ENCODE measurements around the gene PCGF1. TPM values are rescaled to one million over a fixed set of nuclear protein-coding genes. Genes with fewer than 3 reads are reported as not detected.

The PCGF1 gene
- 28.2 to 39.3 TPM (median 31.9 TPM) in 5 replicates for total RNA-seq (2022; extraction: Qiagen RNA extraction; ENCODE audit: low read depth)

GRCh38 chr2:74507145-74507925, at the start of gene PCGF1:
TSS of gene PCGF1 (minus strand) at chr2:74507695. CDS start at chr2:74507668, 27 bp downstream.

GRCh38 chr2:74553892-74554819, 46.7 kb upstream of the PCGF1 start, which contains the start of the genes DOK1 and LOXL3:
TSS of gene DOK1 (plus strand) at chr2:74554720. CDS start at chr2:74554755, 35 bp downstream.
TSS of gene LOXL3 (minus strand) at chr2:74553942. CDS start at chr2:74552634, 1,308 bp downstream.

GRCh38 chr2:74529357-74530238, 22.1 kb upstream of the PCGF1 start, which contains the start of the genes AUP1 and HTRA2:
TSS of gene AUP1 (minus strand) at chr2:74529706. CDS start at chr2:74529629, 77 bp downstream.
TSS of gene HTRA2 (plus strand) at chr2:74529933. CDS start at chr2:74530007, 74 bp downstream.

GRCh38 chr2:74525717-74526648, 18.5 kb upstream of the PCGF1 start, which contains the start of gene DQX1:
TSS of gene DQX1 (minus strand) at chr2:74526231. CDS start at chr2:74525729, 502 bp downstream.

GRCh38 chr2:74514368-74515270, 7.1 kb upstream of the PCGF1 start, which contains the start of gene TLX2:
TSS of gene TLX2 (plus strand) at chr2:74514450. CDS start at chr2:74514807, 357 bp downstream.

GRCh38 chr2:74499267-74499939, 8.1 kb downstream of the PCGF1 start, which contains the start of gene LBX2:
TSS of gene LBX2 (minus strand) at chr2:74499603. CDS start at chr2:74499537, 66 bp downstream.

GRCh38 chr2:74482801-74483674, 24.5 kb downstream of the PCGF1 start, which contains the start of the genes CCDC142 and TTC31:
TSS of gene CCDC142 (minus strand) at chr2:74482998. CDS start at chr2:74482837, 161 bp downstream.
TSS of gene TTC31 (plus strand) at chr2:74483081. CDS start at chr2:74483096, 15 bp downstream.

GRCh38 chr2:74472086-74472944, 35.2 kb downstream of the PCGF1 start, which contains the start of gene MRPL53:
TSS of gene MRPL53 (minus strand) at chr2:74472680. CDS start at chr2:74472660, 20 bp downstream.

GRCh38 chr2:74458132-74458937, 49.2 kb downstream of the PCGF1 start, which contains the start of gene WBP1:
TSS of gene WBP1 (plus strand) at chr2:74458438. CDS start at chr2:74458603, 165 bp downstream.

Other genes starting within 250 kb of the PCGF1 start
- 0.18 to 0.41 TPM (median 0.28 TPM) in 5 replicates for gene SLC4A5, start 164.3 kb downstream of the PCGF1 start, total RNA-seq (2022; extraction: Qiagen RNA extraction; ENCODE audit: low read depth)
- gene DCTN1, start 127.4 kb downstream of the PCGF1 start, total RNA-seq (2022; extraction: Qiagen RNA extraction; ENCODE audit: low read depth): 111 to 159 TPM (median 138 TPM) in 5 replicates
- gene C2orf81, start 86.1 kb downstream of the PCGF1 start, total RNA-seq (2022; extraction: Qiagen RNA extraction; ENCODE audit: low read depth): 3.2 to 4.4 TPM (median 3.2 TPM) in 5 replicates
- 77.2 to 88.4 TPM (median 80.7 TPM) in 5 replicates for gene WDR54, start 86.0 kb downstream of the PCGF1 start, total RNA-seq (2022; extraction: Qiagen RNA extraction; ENCODE audit: low read depth)
- 19.2 to 28.0 TPM (median 20.7 TPM) in 5 replicates for gene RTKN, start 65.8 kb downstream of the PCGF1 start, total RNA-seq (2022; extraction: Qiagen RNA extraction; ENCODE audit: low read depth)
- 39.5 to 51.7 TPM (median 48.4 TPM) in 5 replicates for gene INO80B, start 52.6 kb downstream of the PCGF1 start, total RNA-seq (2022; extraction: Qiagen RNA extraction; ENCODE audit: low read depth)
- gene WBP1, start 49.3 kb downstream of the PCGF1 start, total RNA-seq (2022; extraction: Qiagen RNA extraction; ENCODE audit: low read depth): 52.9 to 81.9 TPM (median 75.1 TPM) in 5 replicates
- gene MOGS, start 42.3 kb downstream of the PCGF1 start, total RNA-seq (2022; extraction: Qiagen RNA extraction; ENCODE audit: low read depth): 37.8 to 51.9 TPM (median 50.9 TPM) in 5 replicates
- 105 to 147 TPM (median 128 TPM) in 5 replicates for gene MRPL53, start 35.0 kb downstream of the PCGF1 start, total RNA-seq (2022; extraction: Qiagen RNA extraction; ENCODE audit: low read depth)
- gene CCDC142, start 24.7 kb downstream of the PCGF1 start, total RNA-seq (2022; extraction: Qiagen RNA extraction; ENCODE audit: low read depth): 10.8 to 16.3 TPM (median 14.3 TPM) in 5 replicates
- gene TTC31, start 24.6 kb downstream of the PCGF1 start, total RNA-seq (2022; extraction: Qiagen RNA extraction; ENCODE audit: low read depth): 14.8 to 19.3 TPM (median 17.3 TPM) in 5 replicates
- gene LBX2, start 8.1 kb downstream of the PCGF1 start, total RNA-seq (2022; extraction: Qiagen RNA extraction; ENCODE audit: low read depth): 3.5 to 4.6 TPM (median 4.1 TPM) in 5 replicates
- 0.14 to 0.43 TPM (median 0.25 TPM) in 5 replicates for gene TLX2, start 6.8 kb upstream of the PCGF1 start, total RNA-seq (2022; extraction: Qiagen RNA extraction; ENCODE audit: low read depth)
- 0.08 to 0.12 TPM (median 0.11 TPM) in 3 of 5 replicates, not detected in the others for gene DQX1, start 18.5 kb upstream of the PCGF1 start, total RNA-seq (2022; extraction: Qiagen RNA extraction; ENCODE audit: low read depth)
- 194 to 263 TPM (median 239 TPM) in 5 replicates for gene AUP1, start 22.0 kb upstream of the PCGF1 start, total RNA-seq (2022; extraction: Qiagen RNA extraction; ENCODE audit: low read depth)
- gene HTRA2, start 22.2 kb upstream of the PCGF1 start, total RNA-seq (2022; extraction: Qiagen RNA extraction; ENCODE audit: low read depth): 31.5 to 42.2 TPM (median 38.3 TPM) in 5 replicates
- gene LOXL3, start 46.2 kb upstream of the PCGF1 start, total RNA-seq (2022; extraction: Qiagen RNA extraction; ENCODE audit: low read depth): 0.25 to 0.55 TPM (median 0.40 TPM) in 5 replicates
- gene DOK1, start 47.0 kb upstream of the PCGF1 start, total RNA-seq (2022; extraction: Qiagen RNA extraction; ENCODE audit: low read depth): 4.0 to 5.6 TPM (median 4.9 TPM) in 5 replicates
- not detected in 5 replicates for gene M1AP, start 140.6 kb upstream of the PCGF1 start, total RNA-seq (2022; extraction: Qiagen RNA extraction; ENCODE audit: low read depth)
- gene SEMA4F, start 146.6 kb upstream of the PCGF1 start, total RNA-seq (2022; extraction: Qiagen RNA extraction; ENCODE audit: low read depth): 8.6 to 13.7 TPM (median 11.2 TPM) in 5 replicates

Data from A549 treated with DMSO at 1 μM for 4 hours (cell line).